Measurements from ENCODE around the gene CSAG2.

The CSAG2 gene

GRCh38 chrX:152663086-152663485 lies 46.0 kb downstream of the CSAG2 start:
- DNase-seq (ENCODE audit: low spot score), result no peak

- DNase-seq (ENCODE audit: low spot score), result no peak
Observed at GRCh38 chrX:152658302-152658701, 50.8 kb downstream of the CSAG2 start.
